Measurements from ENCODE around the gene ATG2B. TPM values are rescaled to one million over a fixed set of nuclear protein-coding genes. Genes with fewer than 3 reads are reported as not detected.

Gene ATG2B, protein sequence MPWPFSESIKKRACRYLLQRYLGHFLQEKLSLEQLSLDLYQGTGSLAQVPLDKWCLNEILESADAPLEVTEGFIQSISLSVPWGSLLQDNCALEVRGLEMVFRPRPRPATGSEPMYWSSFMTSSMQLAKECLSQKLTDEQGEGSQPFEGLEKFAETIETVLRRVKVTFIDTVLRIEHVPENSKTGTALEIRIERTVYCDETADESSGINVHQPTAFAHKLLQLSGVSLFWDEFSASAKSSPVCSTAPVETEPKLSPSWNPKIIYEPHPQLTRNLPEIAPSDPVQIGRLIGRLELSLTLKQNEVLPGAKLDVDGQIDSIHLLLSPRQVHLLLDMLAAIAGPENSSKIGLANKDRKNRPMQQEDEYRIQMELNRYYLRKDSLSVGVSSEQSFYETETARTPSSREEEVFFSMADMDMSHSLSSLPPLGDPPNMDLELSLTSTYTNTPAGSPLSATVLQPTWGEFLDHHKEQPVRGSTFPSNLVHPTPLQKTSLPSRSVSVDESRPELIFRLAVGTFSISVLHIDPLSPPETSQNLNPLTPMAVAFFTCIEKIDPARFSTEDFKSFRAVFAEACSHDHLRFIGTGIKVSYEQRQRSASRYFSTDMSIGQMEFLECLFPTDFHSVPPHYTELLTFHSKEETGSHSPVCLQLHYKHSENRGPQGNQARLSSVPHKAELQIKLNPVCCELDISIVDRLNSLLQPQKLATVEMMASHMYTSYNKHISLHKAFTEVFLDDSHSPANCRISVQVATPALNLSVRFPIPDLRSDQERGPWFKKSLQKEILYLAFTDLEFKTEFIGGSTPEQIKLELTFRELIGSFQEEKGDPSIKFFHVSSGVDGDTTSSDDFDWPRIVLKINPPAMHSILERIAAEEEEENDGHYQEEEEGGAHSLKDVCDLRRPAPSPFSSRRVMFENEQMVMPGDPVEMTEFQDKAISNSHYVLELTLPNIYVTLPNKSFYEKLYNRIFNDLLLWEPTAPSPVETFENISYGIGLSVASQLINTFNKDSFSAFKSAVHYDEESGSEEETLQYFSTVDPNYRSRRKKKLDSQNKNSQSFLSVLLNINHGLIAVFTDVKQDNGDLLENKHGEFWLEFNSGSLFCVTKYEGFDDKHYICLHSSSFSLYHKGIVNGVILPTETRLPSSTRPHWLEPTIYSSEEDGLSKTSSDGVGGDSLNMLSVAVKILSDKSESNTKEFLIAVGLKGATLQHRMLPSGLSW (N-terminal part only)
- total RNA-seq = 15.6 TPM

DNA sequence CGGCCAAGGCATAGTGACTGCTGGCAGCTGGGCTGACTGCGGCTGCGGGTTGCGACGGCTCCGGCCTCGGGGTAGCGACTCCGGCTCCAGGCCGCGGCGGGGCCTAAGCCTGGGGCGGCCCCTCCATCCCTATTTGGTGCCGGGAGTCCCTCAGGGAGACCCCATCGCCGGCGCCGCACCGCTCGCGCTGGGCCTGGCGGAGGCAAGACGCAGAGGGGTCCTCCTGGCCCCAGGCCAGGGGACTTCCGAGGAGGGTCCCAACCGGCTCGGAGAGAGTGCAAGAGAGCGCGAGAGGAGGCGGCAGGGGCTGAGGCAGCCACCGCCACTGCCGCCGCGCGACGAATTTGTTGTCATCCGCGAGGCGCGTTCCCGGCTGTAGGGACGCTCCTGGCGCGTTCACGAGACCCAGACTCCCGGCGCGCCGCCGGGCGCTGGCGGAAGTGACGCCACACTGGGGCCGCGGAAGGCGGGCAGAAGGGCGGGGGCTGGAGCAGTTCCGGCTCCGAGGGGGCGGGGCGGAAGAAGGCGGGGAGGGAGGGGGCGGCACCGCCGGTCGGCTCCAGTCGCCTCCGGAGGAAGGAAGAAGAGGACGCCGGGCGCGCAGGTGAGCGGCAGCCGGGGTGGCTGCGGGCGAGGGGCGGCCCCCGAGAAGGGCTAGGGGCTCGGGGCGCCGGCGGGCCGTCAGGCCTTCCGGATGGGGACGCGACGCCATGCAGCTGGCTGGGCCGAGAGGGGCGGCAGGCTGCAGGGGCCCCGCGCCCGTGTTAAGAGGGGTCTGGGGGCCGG is at the start of gene ATG2B, which contains the start of gene GSKIP:
Gene ATG2B, minus strand, starts transcription at position 377 of the 786 bp plus-strand sequence. Its CDS starts 365 bp downstream, at position 12.
Gene GSKIP, plus strand, starts transcription at position 562 of the 786 bp plus-strand sequence. CDS start 18,722 bp downstream, outside the sequence.
- peak; percentile 91 for ATAC-seq
- DNase-seq (ENCODE audit: low spot score) = peak; percentile 97

DNA sequence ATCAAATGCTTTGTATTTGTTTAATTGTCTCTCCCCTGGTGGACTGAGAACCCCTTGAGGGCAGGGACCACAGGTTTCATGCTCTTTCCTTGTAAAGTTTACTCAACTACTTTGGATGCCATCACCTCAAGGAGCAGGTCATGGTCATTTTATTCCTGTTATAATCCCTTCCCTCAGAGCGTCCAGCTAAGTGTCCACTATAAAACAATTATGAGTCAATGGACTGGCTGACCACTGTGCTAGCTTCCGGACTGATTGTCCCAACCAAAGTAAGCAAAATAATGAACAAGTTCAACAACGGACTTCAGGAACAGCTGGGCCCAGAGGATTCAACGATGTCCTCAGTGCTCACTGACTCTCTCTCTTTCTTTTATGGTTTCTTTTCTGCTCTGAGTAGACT is 47.0 kb upstream of the ATG2B start:
- DNase-seq (ENCODE audit: low spot score) (no peak), ATAC-seq (no peak)

DNA sequence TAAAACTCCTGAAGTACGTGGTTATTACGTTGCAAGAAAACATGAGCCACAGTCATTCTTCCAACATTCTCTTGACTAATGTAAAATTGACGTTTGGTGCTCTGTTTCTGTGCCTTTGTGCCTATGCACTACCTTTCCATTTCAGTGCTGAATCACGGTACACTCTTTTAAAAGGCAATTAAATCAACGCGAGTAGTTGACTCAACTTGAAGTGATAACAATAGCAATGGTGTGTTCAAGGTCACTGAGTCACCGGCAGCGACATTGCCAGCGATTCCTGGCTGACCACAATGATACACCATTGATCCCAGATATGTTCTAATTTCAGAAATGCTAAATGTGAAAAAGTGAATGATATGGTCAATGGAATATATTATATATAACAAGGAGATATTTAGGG is 46.6 kb upstream of the ATG2B start:
- no peak for DNase-seq (ENCODE audit: low spot score)
- no peak for ATAC-seq

DNA sequence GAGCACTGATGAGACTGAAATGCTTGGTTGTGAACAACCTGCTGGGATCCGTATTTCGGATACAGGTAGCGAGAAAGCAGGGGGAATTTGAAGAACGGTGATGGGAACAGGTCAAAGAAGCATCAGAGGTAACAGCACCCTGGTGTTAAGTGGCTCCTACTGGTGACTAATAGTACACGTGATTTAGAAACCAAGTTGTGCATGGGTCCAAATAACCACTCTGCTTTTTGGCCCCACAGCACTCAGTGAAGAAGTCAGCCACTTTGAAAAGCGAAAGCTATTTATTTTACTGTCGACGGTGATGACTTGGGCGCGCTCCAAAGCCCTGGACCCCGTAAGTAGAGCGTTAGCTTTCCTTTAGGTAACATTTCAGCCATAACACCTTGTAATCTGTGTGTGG is 45.5 kb upstream of the ATG2B start:
- DNase-seq (ENCODE audit: low spot score) (no peak), ATAC-seq (no peak)

DNA sequence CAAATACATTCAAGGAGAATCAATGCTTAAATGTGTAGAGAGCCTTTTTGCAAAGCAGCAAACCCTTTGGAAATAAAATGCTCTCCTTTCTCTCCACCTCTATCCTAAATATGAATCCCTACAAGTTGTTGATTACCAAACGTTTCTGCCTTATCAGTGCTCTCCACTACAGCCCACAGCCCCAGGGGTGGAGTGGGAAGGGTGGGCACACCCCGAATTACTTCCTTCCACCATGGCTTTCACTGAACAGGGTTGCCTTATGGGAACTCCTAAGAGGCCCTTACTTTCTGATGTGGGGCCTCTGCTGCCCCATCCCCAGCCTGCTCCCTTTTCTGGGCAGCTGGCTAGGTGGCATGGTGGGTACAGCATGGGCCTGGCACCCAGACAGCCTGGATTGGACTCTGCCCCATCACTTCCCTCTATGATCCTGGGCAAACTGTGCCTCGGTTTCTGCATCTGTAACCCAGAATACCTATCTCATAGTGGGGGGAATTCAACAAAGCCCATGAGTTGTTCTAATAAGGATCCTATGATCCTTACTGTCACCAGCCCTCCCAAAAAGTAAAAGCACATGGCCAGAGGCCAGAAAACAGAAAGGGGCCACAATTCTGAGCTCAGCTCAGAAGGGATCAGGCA is 44.9 kb upstream of the ATG2B start:
- ATAC-seq = no peak
- no peak for DNase-seq (ENCODE audit: low spot score)

DNA sequence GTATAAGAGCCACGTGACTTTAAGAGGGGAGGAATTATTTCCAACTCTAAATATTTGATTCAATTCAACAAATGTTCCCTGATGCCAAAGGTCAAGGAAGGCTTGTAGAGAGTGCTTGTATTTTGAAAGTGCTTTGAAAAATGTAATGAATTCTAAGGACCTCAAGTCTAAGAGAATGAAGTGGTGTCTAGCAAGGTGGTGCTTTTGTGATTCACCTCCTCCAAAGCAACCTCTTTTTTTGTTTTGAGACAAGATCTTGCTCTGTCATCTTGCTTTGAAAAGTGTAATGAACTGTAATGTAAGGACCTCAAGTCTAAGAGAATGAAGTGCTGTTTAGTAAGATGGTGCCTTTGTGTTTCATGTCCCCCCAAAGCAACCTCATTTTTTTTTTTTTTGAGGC is 42.5 kb upstream of the ATG2B start:
- DNase-seq (ENCODE audit: low spot score) (no peak), ATAC-seq (no peak)

DNA sequence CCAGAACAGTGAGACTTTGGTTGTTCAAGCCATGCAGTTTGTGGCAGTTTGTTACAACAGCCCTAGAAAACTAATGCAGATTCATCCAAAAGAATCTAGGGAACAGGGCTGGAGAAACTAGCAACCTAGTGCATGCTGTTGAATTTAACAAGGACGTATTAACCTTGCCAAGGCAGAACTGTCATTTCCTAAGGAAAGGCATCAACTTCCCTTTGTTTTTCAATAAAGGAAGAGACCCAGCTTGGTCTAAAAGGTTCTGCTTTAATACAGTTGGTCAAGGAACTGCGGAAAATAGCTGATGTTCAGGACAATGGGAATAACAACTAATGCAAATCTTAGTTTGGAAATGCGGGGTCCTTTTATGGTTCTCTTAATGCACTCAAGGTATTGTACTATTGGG is 40.3 kb upstream of the ATG2B start:
- DNase-seq (ENCODE audit: low spot score) (no peak), ATAC-seq (no peak)

DNA sequence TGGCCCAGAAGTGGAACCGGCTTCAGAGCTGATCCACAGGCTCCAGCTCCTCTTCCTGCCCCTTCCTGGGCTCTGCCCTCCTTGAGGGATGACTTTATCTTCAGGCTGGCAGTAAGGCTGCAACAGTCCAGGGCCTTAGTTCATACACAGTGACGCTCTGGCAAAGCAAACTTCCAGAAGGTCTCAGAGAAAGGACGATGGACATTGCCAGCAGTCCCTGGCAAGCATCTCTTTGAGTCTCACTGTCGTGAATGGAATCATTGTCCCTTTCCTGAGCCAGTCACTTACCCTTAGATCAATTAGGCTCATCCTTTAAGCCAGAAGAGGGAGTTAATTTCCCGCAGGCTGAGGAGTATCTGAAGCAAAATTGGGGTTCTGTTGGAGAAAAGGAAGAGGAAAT is 37.4 kb upstream of the ATG2B start:
- no peak for ATAC-seq

DNA sequence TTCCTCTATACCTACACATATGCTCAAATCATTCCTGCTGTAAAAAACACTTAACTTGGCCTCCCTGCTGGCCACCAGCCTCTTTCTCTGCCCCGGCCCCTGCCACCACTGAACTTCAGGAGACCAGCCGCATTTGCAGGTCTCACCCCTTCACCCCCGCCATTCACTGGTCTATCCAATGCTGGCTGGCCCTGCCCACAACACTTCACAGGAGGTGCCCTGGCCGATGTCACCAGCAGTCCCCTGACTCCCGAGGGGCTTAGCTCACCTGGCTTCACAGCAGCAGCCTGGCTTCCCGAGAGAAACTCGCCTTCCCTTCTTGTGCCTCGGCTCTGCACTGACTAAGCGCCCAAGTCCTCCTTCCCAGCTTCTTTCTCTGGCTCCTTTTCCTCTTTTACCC is 36.3 kb upstream of the ATG2B start:
- no peak for DNase-seq (ENCODE audit: low spot score)
- no peak for ATAC-seq

More for the DNA sequence above, 37.4 kb upstream of the ATG2B start:
- no peak for DNase-seq (ENCODE audit: low spot score)

DNA sequence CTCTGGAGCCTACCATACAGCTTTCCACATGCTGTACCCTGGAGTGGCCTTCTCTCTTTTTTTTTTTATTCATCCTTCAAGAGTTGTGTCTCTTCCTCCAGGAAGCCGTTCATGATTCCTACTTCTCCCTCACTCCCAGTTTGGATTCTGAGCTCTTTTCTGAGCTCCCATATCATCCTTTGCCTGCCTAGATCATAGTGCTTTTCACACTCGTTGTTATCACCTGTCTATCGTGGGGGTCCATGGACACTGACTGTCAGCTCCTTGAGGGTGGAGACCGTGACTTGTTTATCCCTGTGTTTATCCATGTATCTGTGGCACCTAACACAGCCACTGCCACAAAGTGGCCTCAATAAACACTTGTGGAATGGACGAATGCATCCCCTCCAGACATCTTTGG is 35.8 kb upstream of the ATG2B start:
- ATAC-seq (no peak), DNase-seq (ENCODE audit: low spot score) (no peak)

DNA sequence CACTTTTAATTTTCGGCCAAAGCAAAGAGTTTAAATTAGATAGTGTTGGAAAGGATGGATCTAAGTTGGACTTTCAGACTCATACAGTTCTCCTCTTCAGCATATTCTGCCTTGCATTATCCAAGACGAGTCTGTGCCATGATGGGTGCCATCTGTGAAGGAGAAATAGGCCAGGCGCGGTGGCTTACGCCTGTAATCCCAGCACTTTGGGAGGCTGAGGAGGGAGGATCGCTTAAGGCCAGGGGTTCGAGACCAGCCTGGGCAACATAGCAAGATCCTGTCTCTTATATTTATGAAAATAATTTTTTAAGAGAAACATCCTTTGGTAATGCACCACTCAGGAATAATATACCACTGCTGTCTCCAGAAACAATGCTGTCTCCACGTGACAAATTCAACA is 35.3 kb upstream of the ATG2B start:
- DNase-seq (ENCODE audit: low spot score) (no peak), ATAC-seq (no peak)

DNA sequence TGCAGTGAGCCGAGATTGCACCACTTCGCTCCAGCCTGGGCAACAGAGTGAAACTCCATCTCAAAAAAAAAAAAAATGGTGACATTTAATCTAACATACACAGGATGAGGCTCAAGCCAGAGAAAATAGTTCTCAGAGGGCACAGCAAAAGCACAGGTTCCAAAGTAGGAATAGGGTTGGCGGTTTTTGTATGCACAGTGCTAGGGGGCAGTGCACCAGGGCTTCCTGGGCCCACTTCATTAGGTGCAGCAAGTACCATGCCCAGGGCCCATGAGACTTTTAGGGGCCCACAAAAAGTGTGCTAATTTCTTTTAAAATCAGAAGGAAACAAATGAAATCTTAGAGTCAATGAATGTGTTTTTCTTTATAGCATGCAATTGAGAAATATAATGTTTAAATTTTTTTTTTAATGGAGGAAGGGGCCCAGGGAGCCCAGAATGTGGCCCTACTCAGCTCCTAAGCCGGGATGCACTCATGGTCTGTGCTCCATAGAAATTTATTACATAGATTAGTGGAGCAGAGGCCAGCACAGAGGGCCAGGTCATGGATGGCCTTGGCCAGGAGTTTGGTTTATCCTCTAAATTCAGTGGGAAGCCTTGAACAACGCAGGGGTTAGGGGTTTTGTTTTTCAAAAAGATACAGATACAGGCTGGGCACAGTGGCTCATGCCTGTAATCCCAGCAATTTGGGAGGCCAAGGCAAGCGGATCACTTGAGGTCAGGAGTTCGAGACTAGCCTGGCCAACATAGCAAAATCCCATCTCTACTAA is 31.1 kb upstream of the ATG2B start:
- DNase-seq (ENCODE audit: low spot score) (no peak), ATAC-seq (no peak)

DNA sequence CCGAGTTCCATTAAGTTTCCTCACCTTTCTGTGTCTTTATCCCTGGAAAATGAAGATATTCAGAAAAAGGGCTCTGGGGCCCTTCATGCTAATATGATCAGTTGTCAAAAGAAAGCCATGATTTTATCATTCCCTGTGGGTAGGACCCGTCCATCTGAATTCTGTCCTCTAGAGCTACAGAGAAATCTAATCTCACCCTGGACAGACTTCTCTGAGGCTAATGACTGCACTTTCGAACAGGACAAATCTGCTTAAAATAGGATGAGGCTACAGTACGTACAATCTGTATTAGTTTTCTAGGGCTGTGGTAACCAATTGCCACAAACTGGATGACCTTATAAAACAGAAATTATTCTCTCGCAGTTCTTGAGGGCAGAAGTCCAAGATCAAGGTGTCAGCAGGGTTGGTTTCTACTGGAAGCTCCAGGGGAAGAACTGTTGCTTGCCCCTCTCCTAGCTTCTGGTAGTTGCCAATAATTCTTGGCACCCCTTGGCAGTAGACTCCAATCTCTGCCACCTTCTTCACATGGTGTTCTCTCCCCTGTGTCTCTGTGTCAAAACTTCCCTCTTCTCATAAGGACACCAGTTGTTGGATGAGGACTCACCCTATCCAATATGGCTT is 30.0 kb upstream of the ATG2B start:
- ATAC-seq = no peak
- DNase-seq (ENCODE audit: low spot score) = no peak

DNA sequence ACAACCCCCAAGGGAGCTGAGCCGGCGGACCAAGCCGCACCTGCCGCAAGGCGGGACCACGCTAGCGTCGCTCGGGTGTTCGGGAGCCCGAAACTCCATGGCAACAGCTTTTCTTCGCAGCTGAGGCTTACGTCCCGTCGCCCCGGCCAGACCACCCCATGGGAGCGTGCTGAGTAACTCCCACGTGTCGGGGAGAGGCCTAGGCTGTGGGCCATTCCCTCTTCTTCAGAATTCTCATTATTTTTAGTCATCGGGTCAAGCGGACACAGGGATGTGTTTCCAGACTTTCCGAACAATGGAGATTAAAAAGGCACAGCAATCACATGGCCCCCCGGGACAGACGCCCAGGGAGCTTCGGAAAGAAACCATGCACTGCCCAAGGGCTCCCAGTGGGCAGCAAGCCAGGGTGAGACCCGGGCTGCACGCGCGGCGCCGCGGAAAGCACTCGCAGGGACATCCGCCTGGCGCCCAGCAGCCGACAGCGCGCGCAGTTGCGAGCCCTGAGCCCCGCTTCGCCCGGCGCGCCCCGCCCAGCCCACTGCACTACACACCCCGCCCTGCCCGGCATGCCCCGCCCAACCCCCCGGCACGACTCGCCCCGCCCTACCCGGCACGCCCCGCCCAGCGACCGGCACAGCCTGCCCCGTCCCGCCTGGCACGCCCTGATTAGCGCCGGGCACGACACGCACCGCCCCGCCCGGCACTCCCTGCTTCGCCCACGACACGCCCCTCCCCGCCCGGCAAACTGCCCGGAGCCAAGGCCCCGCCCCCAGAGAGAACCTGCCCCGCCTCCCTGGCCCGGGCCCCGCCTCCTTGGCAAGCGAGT is 28.4 kb upstream of the ATG2B start:
- peak; percentile 96 for ATAC-seq
- DNase-seq (ENCODE audit: low spot score) = peak; percentile 99

DNA sequence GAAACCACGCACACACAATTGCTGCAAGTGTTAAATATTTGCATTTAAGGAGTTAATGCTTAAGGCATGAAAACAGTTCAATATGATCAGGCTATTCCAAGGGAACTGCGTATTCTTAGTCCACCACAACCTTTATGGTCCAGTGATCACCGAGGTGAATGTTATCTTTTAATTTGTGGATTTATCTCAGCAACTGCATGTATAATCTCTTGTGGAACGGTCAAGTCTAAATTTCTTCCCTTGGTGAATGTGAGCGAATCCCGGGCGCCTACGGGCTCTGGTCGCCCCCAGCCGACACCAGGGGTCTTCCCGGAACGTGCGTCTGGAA is 27.8 kb upstream of the ATG2B start:
- DNase-seq (ENCODE audit: low spot score) = no peak
- ATAC-seq = no peak

DNA sequence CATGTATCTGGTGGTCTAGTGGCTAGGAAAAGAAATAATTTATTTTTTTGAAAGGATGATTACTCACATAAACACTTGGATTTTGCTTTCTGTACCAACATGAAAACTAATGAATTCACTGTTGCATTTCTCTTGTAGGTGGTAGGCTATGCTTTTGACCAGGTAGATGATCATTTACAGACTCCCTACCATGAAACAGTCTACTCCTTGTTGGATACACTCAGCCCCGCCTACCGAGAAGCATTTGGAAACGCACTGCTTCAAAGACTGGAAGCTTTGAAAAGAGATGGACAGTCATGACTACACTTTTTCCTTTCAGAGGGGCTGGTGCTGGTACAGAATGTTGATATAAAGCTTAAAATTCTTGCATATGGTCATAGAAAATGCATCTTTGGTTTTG is 22.2 kb upstream of the ATG2B start:
- DNase-seq (ENCODE audit: low spot score) (no peak), ATAC-seq (no peak)

DNA sequence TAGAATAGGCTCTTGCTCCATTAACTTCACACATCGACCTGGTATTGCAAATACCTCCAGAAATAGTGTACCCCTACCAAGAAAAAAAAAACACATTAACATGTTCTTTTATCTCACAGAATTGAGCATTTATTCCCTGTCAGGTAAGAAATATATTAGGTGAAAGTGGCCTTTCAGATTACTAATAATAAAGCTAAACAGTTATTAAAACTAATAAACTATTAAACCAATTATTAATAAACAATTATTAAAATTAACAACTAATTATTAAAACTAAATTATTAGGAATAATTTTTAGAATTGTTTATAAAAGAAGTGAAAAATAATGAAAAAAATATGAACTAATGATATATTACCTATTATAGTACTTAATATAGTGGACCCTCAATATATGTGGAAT is 21.6 kb upstream of the ATG2B start:
- ATAC-seq (no peak), DNase-seq (ENCODE audit: low spot score) (no peak)

DNA sequence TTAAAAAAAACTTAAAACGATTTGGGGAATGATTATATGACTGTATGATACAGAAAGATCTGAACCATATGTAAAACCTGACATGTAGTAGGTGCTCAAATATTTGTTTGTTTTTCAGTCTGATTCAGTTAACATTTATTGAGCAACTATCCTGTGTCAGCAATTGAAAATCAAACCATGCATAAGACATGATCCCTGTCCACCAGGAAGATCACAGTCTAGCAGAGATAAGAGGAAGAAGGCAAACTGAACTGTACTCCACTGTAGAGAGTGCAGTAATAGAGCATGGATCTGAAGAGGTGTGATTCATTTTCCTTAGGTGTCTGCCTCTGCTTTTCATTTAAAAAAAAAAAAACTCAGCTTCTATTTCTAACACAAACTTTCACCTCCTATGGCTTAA is 20.9 kb upstream of the ATG2B start:
- DNase-seq (ENCODE audit: low spot score) (no peak), ATAC-seq (peak; percentile 75)

All from left lobe of liver (tissue), 2 donors.